ENCODE measurements around the gene CAPN7. TPM values are rescaled to one million over a fixed set of nuclear protein-coding genes. Genes with fewer than 3 reads are reported as not detected.

Gene CAPN7
- total RNA-seq, 1 donor from 2014 or later = 34.9 TPM

DNA sequence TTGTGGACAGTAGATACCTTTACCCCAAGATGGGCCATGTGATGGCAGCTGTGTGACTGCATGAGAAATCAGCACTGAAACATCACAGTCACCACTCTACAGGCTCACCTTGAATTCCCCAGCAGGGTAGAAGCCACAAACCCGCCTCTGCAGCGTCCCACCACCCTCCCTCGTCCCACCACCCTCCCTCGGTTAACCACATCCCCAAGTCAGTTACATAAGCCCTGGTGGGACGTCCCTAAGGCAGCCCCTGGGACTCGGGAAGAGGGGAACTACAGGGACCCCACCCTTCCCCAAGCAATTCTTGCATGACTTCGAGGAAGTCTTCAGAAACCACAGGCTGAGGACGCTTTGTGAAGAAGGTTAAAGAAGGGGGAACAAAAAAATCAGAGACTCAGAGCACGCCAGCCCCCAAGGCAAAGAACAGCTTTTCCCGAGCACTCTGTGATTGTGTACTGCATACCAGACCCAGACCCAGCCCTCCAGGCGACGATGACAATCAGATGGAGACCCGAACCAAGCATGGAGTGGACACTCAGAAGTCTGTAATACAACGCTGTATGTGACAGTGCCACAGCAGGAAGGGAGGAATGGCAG is 65.8 kb downstream of the CAPN7 start:
- intact Hi-C loops (cut with micrococcal nuclease) = loop anchor here (1.0 kb wide), 1 partner anchor 20 kb away; no protein-coding TSS in a partner anchor

DNA sequence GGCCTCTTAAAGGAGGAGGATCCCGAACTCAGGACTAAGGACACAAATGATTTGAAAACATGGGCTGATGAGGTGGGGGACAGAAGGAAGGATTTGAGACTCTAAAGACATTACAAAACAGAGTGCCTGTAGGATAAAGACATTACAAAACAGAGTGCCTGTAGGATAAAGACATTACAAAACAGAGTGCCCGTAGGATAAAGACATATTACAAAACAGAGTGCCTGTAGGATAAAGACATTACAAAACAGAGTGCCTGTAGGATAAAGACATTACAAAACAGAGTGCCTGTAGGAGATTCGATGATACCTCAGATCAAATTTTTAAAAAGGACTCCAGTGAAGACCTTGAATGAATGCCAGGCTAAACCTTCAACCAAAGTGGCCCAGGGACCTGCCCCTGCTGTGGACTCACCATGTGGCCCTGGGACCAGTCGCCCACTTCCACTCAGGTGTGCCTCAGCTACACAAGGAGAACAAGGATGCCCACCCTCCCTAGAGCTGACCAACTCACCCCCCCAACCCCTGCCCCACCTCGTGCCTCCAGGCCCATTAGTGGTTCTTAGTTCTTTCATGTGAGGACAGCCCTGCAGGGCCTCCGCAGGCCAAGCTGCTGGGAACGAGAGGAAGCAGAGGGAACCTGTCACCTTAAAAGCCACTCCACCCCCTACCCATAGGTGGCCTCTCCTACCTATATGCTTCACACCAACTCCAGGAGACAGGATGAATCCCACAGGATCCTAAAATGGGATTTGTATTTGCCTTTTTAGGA is 66.6 kb downstream of the CAPN7 start:
- intact Hi-C loops (cut with micrococcal nuclease) = loop anchor here (1.0 kb wide), 1 partner anchor 20 kb away; no protein-coding TSS in a partner anchor

DNA sequence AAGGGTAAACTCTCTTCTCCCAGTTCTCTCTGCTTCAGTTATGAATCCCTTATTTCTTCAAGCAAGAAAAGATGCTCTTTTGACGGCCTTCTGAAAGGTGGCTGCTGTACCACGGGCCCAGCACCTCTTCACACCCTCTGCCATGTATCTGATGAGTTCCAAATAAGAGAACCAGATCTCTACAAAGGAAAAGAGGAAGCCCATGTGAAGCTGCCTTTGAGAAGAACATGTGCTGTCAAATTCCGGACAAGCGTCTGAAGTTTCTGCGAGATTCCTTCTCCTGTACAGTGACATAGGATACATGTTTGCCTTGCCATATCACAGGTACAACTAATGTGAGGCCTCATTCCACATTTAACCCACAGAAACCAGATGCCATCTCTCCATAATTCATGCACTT is 67.2 kb downstream of the CAPN7 start:
- intact Hi-C loops (cut with micrococcal nuclease) = no loop called here

DNA sequence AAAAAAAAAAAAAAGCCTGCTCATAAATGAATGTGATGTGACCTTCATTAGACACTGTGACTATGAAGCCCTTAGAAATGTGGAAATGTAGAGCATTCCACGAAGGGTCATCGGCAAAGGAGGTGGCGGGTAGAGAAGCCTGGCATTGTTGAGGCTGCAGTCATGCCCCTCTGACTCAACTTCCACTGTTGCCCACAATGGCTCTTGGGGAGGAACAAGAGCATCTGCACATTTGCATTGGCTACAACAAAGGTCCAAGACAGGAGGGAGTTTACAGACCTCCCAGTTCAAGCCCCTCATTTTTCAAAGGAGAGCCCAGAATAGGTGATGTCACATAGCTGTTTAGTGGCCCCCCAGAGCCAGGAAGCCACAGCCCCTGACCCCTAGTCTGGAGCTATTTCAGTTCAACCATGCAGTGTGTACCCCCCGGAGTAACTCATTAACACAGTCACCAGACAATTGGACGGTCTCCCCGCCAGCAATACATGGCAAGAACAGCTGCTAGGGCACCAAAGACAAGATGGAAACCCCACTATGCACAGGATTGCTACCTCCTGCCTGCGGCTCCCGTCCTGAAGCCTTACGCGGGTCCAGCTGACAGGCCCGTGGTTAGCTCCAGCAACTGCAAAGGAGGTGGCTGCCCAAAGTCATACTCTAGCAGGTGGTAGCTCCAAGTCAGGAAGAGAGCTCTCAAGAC is 70.1 kb downstream of the CAPN7 start:
- intact Hi-C loops (cut with micrococcal nuclease) = no loop called here

DNA sequence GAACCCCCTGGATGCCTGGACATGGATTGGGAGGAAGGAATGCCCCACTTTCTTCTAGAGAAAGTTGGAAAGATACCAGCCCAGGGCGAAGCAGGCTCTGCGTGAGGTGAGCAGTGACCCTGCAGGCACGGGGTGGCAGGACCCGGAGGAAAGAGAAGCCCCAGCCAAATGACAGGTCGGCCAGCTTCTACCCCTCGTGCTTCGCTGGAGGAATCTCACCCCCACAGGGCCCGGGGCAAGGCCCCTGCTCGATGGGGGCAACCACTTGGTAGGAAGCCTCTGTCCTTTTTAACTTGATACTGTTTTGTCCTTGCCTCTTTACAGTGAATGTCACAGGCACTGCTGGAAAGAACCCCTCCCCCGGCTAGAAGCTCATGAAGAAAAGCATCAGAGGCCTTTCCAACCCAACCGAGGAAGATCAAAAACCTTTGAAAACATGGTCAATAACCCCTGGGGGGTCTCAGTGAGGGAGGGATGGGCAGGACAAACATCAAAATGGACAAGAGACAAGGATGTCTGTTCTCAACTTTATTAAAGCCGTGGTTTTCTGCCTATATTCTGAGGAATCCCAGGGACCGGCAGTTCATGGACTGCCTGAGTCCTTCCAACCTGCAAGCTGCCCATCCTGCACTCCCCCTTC is 71.9 kb downstream of the CAPN7 start:
- intact Hi-C loops (cut with micrococcal nuclease) = no loop called here

DNA sequence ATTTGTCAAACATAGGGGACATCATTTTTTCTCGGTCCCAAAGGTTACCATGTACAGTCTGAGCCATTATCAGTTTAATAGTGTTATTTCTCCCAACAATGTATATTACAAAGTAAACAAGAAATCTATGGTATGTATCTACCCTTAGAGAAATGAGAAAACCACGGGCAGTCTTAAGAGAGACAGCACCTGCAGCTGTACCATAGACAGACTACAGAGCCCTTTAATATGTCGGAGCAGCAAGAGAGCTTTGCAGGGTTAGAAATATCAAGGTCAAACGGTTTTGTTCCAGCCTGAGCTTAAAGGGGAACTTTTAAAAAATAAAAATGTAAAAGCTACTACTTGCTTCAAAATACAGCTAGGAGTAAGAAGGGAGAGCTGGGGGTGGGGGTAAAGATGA is 73.2 kb downstream of the CAPN7 start:
- intact Hi-C loops (cut with micrococcal nuclease) = no loop called here

DNA sequence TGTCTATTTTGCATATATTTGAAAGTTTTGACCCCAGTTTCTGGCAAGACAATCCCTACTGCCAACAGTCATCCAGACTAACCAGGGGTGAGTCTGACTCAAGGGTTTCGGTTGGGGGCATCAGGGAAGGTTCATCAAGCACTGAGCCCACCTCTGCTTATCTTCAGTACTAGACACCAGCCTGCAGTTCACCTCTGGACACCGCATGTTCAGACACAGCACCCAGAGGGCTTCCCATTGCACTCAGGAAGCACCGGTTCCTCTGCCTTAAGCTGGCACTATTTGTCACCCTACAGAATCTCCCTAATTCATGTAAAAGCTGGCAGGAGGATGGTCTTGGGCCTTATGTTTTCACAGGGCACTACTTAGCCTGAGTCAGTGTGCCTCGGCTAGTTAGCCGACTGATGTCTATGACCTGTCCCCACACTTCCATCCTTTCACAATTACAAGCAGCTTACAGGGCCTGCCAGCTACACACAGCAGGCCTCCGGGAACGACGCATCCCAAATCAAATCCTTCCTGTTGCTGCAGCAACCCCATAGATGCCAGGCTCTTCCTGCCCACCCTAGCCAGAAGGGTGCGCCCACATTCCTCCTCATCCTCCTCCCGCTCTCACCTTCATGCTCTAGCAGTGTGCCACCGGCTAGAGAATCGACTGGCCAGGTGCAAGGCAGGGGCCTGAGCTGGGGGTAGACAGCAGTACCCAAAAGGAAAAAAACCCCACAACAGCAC is 73.8 kb downstream of the CAPN7 start:
- intact Hi-C loops (cut with micrococcal nuclease) = no loop called here

DNA sequence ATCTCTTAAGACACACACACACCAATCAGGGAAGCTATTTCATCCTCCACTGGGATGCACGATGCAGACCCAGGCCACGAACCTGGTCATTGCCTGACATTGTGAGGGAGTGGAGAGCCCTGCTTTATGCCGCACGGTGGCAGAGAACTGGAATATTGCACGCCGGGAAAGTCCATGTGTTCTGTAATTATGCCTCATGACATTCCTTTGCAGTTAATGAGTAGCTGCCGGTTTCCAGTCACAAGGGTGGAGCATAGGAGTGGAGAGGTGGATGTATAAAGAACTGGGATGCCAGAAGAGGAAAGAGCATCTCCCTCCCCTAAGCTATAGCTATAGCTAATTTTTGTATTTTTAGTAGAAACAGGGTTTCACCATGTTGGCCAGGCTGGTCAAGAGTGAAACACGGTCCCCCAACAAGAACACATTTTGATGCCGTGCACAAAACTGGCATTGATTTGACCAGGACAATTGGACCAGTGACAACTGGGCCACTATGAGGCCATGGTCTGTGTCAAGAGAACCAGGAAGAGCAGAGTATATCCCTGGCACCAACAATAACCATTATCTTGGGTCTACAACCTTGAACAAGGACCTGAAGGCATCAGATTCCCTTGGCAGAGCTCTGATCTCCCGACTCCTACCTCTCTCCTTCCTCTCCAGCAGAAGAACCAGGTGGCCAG is 74.9 kb downstream of the CAPN7 start:
- intact Hi-C loops (cut with micrococcal nuclease) = no loop called here

DNA sequence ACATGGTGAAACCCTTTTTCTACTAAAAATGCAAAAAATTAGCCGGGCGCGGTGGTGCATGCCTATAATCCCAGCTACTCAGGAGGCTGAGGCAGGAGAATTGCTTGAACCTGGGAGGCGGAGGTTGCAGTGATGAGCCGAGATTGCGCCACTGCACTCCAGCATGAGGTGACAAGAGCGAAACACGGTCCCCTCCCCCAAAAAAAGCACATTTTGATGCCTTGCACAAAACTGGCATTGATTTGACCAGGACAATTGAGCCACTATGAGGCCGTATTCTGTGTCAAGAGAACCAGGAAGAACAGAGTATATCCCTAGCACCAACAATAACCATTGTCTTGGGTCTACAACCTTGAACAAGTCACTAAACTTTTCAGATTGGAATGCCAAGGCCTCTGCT is 75.8 kb downstream of the CAPN7 start:
- intact Hi-C loops (cut with micrococcal nuclease) = no loop called here

DNA sequence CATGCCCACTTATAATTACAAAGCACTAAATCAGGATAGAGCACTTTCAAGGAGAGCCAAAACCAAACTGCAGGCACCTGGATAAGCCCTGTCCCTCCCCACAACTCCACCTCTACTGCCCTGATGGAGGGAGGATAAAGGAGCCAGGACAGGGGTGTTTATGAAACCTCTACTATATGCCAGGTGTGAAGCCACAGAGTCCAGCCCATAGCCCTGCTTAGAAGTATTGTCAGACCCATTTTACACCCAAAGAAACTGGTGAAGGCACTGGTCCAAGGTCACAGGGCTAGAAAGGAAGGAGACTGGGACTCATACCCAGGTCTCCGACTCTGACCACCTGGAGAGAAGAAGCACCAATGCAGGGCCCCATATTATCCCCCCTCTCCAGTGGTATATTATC is 77.7 kb downstream of the CAPN7 start:
- intact Hi-C loops (cut with micrococcal nuclease) = no loop called here

DNA sequence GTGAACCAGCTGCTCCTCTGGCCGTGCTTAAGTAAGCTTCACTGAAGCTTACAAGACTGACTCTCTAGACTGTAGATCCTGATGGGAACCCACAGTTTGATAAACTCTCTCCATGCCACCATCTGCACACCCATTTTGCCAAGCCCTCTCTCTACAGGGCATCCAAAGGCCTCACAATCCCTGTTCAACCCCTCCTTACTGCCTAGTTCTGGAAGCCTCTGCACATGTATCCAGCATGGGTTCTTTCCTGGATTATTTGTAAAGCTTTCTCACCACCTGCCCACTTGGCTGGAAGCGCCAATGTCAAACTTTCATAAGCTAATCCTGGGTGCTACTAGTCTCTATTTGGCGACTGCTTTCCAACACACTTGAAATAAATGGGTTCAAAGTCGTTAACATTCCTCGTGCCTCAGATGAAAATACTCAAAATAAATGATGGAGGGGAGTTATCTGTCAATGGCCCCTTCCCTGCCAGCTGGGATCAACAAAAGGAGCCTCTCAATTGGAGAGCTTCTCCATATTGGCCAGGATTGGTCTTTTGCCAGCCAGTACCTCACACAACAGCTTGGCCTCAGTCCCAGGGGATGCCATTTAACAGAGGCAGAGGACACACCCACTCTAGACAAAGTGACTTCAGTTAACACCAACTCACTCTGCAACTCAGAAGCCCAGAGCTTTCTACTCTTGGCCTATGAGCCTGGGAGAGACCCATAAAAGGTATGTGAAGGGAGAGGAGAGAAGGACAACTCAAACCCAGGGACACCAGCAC is 78.3 kb downstream of the CAPN7 start:
- intact Hi-C loops (cut with micrococcal nuclease) = no loop called here

DNA sequence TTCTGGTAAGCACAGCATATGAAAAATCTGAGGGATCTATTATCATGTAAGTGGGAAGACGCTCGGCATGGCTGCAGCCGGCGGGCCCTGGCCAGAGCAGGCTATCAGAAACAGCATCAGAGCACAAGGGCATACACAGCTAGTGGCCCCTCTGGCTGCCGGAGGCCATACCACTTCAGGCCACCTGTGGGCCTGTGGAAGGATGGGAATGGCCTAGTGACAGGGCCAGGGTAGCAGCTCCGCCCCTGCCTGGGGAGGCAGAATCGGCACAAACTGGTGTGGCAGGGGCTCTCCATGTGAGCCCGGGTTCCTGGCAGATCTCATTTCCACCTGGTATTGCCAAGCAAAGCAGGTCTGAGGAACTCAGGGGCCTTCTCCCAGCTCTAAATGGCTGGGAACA is 80.0 kb downstream of the CAPN7 start:
- intact Hi-C loops (cut with micrococcal nuclease) = no loop called here

DNA sequence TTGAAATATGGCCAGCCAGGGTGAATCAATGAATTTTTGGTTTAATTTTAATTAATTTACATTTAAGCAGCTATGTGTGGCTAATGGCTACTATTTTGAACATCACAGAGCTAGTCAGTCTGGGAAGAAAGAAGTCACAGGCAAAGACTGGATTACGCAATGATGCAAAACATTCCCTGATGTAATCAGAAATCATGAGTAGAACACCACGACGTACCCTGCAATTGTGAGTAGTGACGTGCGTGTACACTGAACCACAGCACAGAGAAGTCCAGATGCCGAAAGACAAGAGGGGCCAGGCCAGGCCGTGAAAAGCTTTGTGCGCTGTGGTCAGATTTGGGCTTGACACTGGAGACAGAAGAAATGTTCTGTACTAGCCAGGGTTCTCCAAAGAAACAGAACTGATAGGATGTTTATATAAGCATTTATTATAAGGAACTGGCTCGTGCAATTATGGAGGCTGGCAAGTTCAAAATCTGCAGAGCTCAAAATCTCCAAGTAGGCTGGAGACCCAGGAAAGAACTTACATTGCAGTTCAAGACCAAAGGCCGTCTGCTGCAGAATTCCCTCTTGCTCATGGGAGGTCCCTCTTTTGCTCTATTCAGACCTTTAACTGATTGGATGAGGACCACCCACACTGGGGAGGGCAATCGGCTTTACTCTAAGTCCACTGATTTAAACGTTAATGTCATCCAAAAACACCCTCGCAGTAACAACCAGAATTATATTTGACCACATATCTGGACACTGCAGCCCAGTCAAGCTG is 81.7 kb downstream of the CAPN7 start:
- intact Hi-C loops (cut with micrococcal nuclease) = no loop called here

DNA sequence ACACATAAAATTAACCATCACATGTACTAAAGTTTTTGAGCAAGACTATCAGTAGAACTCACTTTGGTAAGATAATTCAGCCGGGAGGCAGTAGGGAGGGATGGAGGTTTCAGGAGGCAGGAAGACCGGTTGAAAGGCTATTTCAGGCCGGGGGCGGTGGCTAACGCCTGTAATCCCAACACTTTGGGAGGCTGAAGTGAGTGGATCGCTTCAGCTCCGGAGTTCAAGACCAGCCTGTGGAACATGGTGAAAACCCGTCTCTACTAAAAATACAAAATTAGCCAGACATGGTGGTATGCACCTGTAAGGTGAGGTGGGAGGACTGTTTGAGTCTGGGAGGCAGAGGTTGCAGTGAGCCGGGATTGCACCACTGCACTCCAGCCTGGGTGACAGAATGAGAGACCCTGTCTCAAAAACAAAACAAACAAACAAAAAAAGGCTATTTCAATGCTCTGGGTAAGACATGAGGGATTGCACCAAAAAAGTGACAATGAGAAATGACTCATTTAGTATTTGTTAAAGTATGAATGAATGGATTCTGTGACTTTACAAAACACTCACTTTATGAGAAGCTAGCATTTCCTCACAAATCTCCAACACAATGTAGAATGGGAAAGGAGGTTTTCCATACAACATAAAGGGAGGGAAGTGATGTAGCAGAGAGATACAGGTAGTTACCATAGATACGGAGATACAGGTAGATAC is 82.4 kb downstream of the CAPN7 start:
- intact Hi-C loops (cut with micrococcal nuclease) = no loop called here

DNA sequence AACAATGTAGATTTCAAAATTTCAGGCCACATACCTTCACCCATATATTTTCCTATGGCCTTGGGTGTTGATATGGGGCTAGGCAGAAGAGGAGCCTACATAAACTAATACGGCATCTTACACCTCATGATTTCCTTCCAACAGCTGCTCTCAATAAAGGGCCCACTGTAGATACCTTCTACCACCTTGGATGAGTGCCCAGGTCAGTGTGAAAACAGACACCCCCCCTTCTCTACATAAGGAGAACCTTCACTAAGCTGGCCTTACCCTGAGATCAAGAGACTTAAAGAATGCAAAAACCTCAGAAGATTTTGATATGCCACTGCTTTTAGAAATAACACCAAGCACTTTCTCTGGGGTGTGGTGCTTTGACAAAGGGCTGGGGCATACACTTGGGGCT is 83.6 kb downstream of the CAPN7 start:
- intact Hi-C loops (cut with micrococcal nuclease) = no loop called here

DNA sequence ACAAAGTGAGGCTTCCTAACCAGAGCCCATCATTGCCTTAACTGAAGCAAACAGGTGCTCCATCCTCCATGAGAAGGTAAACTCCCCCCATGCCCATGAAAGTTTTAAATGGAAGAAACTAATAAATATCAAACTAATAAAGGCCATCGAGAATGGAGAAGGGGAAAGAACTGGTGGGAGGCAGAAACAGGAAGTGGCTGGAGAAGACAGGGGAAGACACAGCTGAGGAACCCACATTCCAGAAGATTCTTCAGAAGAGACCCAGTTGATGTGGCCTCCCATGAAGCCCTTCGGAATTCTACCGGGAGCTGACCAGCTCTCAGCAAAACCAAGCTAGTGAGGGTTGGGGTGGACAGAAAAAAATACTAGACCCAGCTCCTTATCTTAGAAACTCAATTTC is 84.7 kb downstream of the CAPN7 start:
- intact Hi-C loops (cut with micrococcal nuclease) = loop anchor here (1.0 kb wide), 1 partner anchor 66 kb away; no protein-coding TSS in a partner anchor

DNA sequence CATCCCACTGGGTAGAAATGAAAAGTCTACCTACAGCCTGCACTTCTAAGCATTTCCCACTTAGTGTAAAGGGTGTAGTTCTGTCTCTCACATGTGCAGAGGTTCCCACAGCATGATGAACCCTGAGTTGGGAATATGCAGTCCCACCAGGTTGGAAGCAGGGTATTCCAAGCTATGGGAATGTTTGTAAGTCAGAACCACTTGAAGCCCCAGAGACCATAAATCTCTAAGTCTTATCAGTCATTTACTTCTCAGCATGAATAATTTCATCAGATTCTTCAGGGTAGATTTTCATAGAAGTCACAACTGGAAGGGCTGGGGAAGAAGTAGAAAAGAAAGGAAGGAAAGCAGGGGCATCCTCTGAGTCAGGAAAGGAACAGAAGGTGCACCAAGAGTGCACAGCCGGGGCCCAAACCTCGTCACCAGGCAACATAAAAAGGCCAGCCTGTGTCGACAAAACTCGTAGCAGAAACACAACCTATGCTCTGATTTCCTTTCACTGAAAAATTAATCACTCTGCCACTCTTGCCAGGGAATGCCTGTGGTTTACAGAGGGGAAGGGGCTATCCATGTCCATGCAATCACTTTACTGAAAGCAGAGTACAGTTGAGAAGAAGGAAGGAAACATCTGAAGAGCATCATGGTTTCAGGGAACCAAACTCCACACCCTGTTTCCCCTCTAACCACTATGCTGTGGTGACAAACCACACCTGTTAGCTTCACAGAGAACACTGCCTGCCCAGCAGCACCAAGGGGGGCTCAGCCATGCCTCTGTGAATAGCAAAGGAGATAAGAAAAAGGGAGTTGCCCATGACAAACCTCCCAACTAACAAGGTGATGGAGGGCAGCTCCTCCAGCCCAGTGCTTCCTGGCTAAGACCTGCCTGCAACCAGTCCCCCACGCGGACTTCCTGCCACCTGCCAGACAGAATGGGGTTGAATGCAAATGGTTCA is 85.8 kb downstream of the CAPN7 start:
- intact Hi-C loops (cut with micrococcal nuclease) = loop anchor here (1.0 kb wide), 6 partner anchors 18 to 265 kb away; partner anchors contain the start of gene SH3BP5
